ENCODE data around the gene EPHA1.

EPHA1 gene

DNA sequence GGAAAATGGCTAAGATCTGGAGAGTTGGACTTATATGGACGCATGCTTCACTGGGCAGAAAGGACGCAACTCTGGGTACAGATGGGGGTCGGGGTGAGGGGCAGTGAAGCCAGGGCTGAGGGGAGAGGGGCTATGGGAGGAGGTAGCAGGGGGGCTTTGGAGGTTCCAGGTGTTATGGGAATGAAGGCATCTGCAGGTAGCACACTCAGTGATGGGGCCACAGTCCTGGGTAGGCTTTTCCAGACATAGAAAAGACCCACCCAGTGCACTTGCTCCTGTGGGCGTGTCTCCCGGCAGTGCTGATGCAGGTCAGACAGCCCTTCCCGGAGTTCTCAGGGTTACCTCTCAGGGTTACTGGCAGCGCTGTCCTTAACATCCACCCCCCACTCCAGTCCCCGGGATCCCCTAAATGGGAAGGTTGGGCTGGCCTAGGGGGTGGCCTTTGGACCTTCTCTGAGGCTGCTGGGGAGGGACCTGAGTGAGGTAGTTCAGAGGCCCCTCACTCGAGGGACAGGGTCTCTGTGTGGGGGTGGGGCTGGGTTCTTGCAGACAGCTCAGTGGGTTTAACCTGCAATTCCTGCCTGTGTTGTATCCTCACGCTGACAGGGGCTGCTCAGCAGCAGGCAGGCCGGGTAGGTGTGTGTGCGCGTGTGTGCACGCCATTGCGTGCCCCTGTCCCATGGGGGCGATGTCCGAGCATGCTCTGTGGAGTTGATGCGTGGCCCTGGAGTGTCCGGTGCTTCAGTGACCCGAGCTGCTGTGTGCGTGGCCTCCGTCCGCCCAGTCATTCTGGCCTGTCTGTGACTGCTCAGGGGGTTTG, 21.3 kb downstream of the EPHA1 start:
- no peak for DNase-seq

DNA sequence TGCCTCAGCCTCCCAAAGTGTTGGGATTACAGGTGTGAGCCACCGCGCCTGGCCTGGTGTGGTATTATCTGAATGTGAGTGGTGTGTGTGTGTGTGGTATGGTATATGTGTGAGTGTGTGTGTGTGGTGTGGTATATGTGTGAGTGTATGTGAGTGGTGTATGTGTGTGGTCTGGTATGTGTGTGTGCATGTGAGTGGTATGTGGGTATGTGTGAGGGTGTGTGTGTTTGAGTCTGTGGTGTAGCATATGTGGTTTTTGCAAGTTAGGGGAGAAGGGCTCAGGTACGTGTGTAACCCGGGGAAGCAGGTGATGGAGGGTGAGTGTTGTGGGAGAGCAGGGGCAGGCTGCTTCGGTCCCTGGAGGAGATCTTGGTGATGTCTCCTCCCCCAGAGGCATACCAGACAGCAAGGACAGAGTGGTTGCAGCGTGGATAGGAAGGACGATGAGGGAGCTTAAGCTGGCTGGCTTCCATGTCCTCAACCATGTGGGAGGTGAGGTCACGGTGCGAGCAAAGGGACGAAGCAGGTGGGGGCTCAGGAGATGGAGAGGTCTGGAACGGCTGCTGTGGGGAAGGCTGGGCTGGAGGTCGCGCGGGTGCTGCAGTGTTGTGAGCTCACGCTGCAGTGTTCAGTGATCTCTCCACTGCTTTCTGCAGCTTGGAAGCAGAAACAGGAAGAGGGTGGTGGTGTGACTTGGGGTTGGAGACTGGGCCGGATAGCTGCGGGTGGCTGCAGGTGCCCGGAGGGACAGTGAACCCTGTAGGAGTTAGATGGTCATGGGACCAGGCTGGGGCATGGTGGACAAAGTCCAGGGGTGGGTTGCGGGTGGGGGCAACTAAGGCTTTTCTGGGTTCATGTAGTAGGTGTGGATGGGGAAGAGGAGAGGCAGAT, 22.5 kb downstream of the EPHA1 start:
- no peak for DNase-seq

DNA sequence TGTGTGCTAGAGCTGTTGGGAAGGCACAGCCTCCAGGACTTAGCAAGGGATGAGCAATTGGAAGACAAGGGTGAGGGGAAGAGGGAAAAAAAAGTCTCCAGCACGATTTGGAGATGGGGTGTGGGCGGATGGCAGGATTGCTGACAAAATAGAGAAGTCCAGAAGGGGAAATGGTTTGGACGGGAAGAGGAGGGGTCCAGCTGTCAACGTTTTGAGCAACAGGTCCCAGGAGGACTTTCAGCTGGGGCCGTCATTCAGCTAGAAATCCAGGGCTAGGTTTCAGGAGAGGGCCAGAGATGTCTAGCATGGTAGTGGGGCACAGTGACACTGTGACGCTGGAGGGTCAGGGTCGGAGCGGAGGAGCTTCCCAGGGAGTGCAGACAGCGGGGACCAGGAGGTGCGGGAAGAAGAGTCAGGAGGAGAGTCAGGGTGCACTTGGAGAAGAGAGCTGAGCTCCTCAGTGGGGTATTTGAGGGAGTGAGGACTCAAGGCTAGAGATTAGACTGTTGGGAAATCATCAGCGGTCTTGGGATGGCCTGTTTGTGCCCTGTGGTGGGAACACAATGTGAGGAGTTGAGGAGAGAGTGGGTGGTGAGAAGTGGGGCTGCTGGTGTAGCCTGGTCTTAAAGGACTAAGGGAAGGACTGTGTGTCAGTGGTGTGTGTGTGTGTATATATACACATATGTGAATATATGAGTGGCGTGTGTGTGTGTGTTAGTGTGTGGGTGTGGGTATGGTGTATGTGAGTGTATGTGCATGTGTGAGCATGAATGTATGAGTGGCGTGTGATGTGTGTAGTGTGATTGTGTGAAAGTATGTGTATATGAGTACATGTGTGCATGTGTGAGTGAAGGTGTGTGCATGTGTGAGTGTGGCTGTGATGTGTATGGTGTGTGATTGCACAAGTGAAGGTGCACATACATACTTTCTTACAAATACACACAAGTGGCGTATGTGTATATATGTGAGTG, 23.7 kb downstream of the EPHA1 start:
- DNase-seq: no peak

DNA sequence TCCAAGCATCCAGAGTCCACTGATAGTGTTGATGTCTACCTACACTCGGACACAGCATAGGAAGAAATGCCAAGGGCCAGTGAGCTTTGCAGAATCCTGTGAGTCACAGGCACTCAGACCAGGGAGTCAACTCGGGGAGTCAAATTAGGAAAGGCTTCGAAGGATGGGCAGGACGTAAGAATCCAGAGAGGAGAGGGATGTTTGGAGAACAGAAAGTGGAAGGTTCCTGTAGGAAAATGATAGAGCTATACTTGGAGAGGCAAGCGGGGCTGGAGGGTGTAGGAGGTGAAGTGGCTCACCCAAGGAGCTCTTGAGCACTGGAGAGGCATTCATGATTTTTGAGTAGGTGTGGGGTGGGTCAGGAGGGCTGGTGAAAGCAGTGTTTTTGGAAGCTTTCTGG, 24.5 kb downstream of the EPHA1 start:
- no peak for DNase-seq

DNA sequence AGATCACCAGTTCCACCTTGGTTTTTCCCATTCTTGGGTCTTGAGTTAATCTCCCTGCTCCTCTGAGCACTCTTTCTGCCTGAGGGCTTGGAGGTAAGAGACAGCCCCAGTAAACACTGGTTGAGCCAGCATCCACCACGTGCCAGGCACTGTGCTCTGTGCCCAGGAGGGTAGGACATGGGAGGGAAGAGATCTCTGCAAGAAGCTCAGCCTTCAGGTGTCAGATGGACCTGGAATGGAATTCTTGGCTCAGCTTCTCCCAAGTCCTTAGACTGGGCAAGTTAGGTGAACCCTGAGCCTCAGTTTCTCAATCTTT, 25.1 kb downstream of the EPHA1 start:
- DNase-seq: no peak

DNA sequence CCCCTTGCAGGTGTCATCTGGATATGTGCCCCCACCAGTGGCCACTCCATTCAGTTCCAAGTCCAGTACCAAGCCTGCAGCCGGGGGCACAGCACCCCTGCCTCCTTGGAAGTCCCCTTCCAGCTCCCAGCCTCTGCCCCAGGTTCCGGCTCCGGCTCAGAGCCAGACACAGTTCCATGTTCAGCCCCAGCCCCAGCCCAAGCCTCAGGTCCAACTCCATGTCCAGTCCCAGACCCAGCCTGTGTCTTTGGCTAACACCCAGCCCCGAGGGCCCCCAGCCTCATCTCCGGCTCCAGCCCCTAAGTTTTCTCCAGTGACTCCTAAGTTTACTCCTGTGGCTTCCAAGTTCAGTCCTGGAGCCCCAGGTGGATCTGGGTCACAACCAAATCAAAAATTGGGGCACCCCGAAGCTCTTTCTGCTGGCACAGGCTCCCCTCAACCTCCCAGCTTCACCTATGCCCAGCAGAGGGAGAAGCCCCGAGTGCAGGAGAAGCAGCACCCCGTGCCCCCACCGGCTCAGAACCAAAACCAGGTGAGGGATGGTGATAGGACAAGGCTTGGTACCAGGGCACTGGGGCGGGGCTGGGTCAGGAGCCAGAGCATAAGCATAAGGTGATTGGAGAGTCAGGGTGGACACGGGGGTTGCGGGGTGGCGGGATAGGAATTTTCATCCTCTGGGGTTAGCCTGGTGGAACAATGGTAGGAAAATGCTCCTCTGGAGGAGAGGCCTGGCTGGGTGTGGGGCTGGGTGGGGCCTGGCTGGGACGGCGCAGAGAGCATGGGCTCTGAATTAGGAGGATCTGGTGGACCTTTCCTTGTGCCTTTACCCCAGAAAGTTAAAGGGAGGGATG, 25.6 kb downstream of the EPHA1 start:
- no peak for DNase-seq

DNA sequence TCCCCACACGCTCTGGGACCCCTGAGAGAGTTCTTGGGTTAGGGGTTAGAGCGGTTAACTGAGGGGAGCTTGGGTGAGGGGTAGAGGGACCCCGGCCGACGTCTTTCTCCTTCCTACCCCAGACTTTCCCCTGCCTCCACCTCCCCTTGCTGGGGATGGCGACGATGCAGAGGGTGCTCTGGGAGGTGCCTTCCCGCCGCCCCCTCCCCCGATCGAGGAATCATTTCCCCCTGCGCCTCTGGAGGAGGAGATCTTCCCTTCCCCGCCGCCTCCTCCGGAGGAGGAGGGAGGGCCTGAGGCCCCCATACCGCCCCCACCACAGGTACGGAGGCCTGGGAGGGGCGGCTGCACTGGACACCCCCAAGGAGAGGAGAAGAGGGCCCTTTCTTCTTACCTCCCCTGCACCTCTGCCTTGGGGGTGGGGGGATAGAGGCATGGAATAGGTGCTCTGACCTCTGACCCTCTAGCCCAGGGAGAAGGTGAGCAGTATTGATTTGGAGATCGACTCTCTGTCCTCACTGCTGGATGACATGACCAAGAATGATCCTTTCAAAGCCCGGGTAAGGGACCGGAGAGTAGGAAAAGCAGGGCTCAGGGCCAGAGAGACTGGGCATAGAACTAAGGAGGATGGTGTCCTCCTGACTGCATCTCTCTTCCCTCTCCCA, 26.4 kb downstream of the EPHA1 start:
- no peak for DNase-seq

DNA sequence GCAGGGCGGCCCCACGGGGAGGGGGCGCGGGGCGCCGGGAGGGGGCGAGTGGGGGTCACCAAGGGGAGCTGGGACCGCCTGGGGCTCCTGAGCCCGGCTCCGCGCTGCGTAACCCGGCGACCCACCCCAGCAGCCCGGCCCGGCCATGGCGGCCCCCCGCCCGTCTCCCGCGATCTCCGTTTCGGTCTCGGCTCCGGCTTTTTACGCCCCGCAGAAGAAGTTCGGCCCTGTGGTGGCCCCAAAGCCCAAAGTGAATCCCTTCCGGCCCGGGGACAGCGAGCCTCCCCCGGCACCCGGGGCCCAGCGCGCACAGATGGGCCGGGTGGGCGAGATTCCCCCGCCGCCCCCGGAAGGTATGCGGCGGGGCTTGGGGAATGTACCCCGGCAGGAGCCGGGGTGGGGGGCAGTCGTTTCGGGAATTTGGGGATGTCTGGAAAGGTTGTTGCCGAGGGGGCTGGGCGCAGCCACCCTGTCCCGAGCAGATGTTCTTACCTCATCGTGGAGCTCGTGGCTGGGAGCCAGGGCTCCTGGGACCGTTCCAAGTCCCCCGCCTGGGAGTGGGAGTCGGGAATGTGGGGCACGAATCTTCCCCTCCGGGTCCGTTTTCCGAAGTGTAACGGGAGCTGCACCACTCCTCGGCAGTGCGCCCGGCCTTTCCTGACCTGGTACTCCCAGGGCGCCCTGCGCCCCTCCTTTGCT, 27.1 kb downstream of the EPHA1 start:
- no peak for DNase-seq

DNA sequence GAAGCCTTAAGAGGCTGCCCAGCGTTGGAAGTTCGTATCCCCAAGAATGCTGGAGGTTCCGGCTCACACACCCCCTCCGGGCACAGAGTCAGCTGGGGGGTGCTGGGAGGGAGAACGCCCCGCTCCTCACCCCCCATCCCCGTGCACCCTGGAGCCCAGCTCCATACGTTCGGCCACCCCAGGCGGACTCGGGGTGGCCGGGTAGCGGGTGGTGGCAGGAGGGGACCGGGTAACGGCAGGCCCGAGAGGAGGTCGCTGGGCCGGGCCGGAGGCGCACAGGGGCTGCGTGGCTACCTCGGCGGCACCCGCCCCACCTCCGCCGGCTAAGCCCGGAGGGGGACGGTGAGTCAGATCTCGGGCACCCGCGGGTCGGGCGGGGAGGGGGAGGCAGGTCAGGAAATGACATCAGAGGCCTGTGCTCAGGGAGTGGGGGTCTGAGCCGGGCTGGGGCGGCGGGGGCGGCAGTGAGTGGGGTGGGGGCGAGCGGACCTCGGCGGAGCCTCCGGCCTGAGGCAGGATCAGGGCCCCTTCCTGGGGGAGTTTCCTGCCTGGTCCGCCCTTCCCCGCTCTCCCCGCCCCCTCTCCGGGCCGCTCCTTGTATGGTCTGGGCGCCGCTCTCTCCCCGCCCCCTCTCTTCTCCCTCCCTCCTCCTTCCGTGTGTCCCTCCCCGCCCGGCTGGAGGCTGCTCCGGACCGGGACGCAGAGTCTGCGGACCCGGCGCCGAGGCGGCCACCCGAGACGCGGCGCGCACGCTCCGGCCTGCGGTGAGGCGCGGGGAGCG, 27.8 kb downstream of the EPHA1 start, which contains the start of gene ZYX:
ZYX (plus strand) TSS at position 700 of the 781 bp plus-strand sequence. CDS start 227 bp downstream, outside the sequence.
- DNase-seq: peak; percentile 68

DNA sequence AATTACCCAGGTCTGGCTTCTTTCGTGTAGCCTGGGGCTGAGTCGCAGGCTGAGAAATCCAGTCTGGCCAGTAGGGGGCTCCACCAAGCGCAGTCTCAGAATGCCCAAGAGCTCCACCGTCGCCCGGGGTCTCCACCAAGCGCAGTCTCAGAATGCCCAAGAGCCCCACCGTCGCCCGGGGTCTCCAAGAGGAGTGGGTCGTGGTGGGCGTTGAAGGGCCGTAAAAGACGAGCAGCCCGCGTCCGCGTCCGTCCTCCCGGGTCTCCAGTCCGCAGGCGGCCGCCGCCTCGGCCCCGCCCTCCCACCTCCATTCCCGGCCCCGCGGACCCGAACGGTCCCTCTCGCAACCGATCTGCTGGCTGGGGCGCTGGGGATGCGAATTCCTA, 28.4 kb downstream of the EPHA1 start:
- DNase-seq: peak; percentile 33

DNA sequence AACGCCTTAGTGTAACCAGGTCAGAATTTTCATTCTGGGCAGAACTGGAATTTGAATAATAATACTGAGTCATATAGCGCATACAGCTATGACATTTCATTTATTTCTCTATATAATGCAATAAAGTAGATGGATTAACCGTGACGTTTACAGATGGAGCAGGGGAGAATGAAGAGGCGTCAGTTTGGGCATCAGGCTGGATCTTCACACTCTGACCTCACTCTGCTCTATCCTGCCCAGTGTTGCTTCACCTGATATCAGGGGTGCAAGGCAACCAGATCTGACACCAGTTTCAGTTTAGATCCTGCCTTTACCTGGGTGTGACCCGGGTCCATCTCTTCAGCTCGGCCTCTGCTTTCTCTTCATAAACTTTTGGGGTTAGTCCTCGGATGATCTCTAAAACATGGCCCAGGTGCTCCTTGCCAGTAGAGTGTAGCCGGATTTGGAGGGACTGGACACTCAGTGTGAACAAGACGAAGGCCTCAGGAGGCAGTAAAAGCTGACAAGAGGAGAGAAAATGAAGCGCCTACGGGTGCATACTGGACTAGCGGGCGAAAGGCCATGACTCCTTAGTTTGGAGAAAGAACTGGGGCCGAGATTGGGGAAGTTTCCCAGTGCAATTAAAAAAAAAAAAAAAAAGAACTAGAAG, 28.9 kb downstream of the EPHA1 start:
- DNase-seq: no peak

DNA sequence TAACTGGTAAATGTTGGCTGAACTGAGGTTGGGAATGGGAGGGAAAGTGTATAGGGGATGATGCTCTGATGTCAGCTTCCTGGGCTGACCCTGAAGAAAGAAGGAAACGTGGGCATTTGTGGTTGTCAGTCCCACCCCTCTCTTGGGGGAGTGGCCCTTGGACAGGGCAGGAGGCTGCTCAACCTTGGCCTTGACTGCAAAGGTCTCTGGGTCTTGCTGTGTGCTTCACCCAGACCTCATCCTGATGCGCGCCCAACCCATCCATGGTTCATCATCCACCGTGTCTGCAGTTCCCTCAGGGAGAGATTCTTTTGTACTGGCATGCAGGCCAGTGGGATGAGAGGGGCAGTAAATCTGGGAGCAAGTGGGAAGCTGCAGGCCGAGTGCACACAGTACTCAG, 32.3 kb downstream of the EPHA1 start:
- DNase-seq: no peak

DNA sequence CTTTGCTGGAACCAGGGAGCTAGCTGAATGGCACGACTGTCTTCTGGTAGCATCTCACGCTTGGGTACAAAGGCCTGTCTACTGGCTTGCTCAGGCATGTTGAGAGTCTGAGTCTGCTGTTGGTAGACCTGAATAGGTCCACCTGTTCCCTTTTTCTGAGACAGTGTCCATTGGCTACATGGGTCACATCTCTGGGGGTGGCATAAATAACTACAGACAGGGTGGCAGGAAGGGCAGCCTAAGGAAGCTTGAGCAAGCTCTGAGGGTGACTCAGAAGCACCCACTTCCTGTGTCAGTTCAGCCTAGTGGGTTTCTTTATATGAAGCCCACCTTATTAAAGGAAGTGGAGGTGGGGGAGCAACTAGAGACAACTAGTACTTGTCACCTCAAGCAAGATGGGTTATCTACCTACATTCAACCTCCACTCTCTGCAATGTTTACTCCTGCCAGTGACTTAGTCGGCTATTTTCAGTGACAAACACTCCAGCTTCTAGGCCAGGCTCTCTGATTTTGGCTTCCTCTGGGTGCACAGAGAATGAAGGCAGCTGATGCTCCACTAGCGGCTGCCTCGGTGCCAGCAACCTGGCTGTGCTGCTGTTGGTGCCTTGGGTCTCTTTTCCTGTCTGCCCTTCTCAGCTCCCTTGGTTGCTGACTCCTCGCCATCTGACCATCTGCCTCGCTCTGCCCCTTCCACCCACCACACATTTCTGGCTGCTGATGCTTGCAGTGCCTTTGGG, 33.2 kb downstream of the EPHA1 start:
- no peak for DNase-seq

DNA sequence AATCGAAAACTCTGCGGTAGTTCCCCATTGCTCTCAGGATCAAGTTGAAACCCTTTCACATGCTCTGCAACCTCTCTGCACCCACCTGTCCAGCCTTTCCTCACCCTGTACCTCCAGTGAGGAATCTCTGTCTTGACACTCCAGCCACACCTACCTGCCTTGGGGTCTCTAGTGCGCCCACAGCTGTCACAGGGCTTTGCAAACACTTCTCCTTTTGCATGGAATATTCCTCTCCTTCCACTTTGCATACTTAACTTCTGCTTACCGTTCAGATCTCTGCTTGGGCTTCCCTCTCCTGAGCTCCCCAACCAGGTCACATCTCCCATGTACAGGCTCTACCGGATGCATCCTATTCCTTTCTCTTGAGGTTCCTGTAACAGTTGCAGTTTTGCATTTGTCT, 34.1 kb downstream of the EPHA1 start:
- DNase-seq: no peak

DNA sequence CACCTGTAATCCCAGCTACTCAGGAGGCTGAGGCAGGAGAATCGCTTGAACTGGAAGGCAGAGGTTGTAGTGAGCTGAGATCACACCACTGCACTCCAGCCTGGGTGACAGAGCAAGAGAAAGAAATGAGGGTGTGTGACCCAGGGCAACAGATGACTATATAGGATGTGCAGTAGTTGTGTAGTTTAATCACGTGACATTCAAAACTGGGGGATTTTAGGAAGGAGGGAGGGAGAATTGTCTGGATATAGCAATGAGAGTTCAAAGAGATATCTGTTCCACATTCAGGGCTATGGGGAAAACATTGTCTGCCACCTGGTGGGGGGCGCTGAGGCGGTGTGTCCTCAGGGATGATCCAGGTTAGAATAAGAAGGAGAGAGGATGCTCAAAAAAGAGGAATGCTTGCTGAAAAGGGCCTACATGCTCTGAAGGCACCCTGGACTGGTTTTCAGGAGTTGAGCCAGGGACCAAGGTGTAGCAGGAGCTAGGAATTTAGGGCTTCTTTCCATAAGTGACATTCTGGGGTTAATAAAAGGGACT, 35.3 kb downstream of the EPHA1 start:
- no peak for DNase-seq

DNA sequence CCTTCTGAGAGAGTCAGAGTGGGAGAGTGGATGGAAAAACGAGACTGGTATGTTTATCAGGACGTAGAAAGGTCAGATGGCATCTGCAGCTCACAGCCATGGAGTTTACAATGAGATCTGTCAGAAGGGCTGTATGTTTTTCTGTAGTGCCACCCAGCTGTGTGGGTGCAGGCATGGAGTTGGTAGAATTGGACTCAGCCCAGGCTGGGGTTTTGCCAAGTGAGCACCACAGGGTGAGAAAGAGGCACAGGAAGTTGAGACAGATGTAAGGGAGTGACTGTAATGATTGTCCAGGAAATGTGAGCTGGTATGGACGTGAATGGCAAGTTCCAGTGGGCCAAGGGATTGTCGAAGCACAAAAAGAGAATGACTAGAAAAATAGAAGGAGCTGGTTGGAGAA, 36.6 kb downstream of the EPHA1 start:
- DNase-seq: no peak

DNA sequence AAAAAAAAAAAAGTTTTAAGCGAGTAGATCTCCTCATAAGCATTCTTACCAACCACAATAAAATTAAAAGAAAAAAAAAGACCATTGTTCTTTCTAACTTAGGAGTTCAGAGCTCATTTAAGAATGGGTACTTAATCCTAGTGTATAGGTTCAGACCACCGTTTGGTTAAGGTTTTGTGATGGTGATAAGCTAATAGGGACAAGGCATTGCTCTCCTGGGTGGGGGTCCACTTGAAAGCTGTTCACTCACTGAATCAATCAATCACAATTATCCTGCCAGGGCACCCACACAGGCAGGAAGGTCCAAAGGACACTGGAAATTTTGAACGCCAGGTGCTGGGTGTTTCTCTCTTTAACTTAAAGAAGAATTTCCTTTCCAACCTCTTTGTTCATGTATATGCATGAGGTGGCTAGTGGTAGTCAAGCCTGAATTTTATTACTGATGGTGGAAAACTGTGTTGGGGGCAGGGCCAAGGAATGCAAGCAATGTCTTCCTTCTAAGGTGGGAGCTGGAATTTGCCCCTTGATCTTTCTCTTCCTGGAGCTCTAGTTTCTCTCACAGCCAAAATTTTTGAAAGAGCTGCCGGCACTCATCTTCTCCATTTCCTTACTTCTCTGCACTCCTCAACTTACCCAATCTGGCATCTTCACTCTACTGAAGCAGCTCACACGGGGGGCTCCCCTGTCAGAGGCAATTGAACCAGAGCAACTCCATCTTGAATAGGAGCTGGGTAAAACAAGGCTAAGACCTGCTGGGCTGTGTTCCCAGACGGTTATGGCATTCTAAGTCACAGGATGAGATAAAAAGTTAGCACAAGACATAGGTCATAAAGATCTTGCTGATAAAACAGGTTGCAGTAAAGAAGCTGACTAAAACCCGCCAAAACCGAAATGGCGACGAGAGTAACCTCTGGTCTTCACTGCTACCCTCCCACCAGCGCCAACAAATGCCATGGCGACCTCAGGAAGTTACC, 38.7 kb downstream of the EPHA1 start:
- no peak for DNase-seq

Data from NCI-H510A (cell line).